Measurements from ENCODE around the gene EDIL3. TPM values are rescaled to one million over a fixed set of nuclear protein-coding genes. Genes with fewer than 3 reads are reported as not detected.

The EDIL3 gene
- total RNA-seq, 3 donors from 2014 or later: 4.3 to 7.2 (median 4.6) TPM

DNA sequence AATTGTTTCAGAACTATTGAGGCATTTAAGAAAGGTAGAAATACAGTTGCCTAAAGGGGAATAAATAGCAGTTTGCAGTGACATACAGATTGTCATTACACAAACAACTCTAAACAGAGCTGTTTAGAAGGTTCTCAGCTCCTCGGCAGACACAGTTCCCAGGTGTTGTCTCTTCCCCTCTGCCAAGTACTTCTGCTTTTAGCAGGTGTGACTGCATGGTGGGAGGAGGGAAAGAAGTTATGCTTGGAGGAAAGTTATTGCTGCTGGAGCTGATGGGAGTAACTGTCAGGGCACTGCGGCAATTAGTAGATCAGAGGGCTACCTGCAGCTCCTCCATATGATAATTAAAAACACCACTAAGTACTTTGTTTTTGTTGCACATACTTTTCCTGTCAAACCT lies 14.5 kb downstream of the EDIL3 start:
- TF ChIP-seq, protein P1, sequence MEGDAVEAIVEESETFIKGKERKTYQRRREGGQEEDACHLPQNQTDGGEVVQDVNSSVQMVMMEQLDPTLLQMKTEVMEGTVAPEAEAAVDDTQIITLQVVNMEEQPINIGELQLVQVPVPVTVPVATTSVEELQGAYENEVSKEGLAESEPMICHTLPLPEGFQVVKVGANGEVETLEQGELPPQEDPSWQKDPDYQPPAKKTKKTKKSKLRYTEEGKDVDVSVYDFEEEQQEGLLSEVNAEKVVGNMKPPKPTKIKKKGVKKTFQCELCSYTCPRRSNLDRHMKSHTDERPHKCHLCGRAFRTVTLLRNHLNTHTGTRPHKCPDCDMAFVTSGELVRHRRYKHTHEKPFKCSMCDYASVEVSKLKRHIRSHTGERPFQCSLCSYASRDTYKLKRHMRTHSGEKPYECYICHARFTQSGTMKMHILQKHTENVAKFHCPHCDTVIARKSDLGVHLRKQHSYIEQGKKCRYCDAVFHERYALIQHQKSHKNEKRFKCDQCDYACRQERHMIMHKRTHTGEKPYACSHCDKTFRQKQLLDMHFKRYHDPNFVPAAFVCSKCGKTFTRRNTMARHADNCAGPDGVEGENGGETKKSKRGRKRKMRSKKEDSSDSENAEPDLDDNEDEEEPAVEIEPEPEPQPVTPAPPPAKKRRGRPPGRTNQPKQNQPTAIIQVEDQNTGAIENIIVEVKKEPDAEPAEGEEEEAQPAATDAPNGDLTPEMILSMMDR (IDR thresholded peaks at IDR 0.05): no peak
- TF ChIP-seq POLR2A (IDR thresholded peaks at IDR 0.05): no peak
- no peak for TF ChIP-seq POLR2AphosphoS5 (IDR thresholded peaks at IDR 0.05)
- Histone ChIP-seq H3K36me3 (no peaks in the 10 kb centered on the region), H3K4me3 (no peak overlapping the region), H3K27me3 (no peaks in the 10 kb centered on the region), H3K27ac (no peak overlapping the region), H3K9me3 (no peaks in the 10 kb centered on the region), H3K4me1 (no peaks in the 10 kb centered on the region)
- no peak for DNase-seq (ENCODE audit: low spot score in 2 of 2)
- intact Hi-C loops (cut with DNase I; ENCODE audit: low total_unique reads): no loop called here

DNA sequence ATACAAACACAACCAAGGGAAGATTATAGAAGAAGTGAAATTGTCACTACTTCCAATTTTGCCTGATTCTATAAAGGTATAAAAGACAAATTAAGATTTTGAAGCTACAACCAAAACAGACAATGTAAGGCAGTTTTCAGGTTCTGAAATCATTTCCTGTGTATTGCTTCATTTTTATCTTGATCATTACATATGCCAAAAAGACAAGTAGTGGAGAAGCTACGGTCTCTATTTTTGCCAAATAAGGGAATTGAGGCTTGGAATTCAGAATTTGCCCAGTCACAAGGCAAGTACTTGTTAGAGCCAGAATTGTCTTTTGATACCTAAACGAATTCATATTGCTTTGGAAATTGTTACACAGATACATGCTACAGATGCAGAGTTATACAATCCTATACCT lies 20.6 kb downstream of the EDIL3 start:
- no peaks in the 10 kb centered on the region for H3K4me1 ChIP-seq
- no peaks in the 10 kb centered on the region for H3K36me3 ChIP-seq
- H3K27me3 ChIP-seq: no peaks in the 10 kb centered on the region
- no peak for DNase-seq (ENCODE audit: low spot score in 2 of 2)
- H3K4me3 ChIP-seq: no peak overlapping the region
- intact Hi-C loops (cut with DNase I; ENCODE audit: low total_unique reads): no loop called here
- H3K9me3 ChIP-seq: no peaks in the 10 kb centered on the region
- TF ChIP-seq, protein P1 (IDR thresholded peaks at IDR 0.05): no peak
- no peak for TF ChIP-seq POLR2A (IDR thresholded peaks at IDR 0.05)
- TF ChIP-seq POLR2AphosphoS5 (IDR thresholded peaks at IDR 0.05): no peak
- H3K27ac ChIP-seq: no peak overlapping the region

DNA sequence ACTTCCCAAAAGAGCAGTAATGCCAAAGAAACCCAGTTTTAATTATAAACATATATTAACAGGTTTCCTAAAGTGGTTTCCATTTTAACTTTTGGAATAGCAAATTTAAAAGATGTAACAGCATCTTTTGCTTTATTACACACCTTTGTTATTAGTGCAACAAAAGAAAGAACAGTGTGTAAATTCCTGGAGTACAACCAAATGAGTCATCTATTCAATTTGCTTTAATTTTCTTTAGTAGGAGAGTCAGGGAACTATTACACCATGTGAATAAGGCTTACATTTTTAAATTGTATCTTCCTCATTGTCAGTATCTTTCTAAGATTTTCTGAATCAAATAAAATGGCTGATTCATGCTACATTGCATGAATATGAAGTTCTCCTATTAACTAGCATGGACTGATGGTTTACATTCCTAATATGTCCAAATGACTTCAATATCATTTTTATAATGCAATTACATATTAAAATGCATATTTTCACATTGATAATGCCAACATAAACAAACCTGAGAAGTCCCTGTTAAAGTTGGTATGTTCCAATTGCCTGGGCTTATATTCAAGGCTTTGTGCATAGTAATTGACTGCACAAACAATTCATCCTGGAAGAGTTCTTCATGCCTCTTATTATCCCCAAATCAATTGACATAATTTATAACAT lies 22.5 kb downstream of the EDIL3 start:
- Histone ChIP-seq H3K36me3 (no peaks in the 10 kb centered on the region), H3K9me3 (no peaks in the 10 kb centered on the region), H3K27ac (no peak overlapping the region), H3K4me3 (no peak overlapping the region), H3K27me3 (no peaks in the 10 kb centered on the region), H3K4me1 (no peaks in the 10 kb centered on the region)
- intact Hi-C loops (cut with DNase I; ENCODE audit: low total_unique reads): no loop called here
- DNase-seq (ENCODE audit: low spot score in 2 of 2): no peak
- TF ChIP-seq POLR2A (IDR thresholded peaks at IDR 0.05) (no peak), POLR2AphosphoS5 (IDR thresholded peaks at IDR 0.05) (no peak)
- TF ChIP-seq, protein P1 (IDR thresholded peaks at IDR 0.05): no peak

DNA sequence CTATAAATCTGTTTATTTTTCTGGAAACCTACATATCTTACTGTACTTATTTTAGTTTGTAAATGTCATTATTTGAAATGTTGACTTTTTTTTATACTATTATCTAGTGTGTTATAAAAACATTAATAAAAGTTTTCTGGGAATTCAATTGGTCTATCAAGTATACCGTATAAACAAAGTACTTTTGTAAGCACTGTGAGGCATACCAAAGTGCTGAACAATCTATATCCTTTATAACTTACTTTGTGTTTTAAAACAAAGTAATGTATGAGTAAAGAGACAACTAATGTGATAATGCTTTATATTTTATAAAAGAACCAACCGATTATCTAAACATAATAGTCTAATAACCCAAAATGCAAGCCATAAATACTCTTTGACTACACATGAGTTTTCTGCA lies 23.1 kb downstream of the EDIL3 start:
- no peaks in the 10 kb centered on the region for H3K4me1 ChIP-seq
- intact Hi-C loops (cut with DNase I; ENCODE audit: low total_unique reads): no loop called here
- H3K27me3 ChIP-seq: no peaks in the 10 kb centered on the region
- DNase-seq (ENCODE audit: low spot score in 2 of 2): no peak
- no peak overlapping the region for H3K27ac ChIP-seq
- no peak overlapping the region for H3K4me3 ChIP-seq
- TF ChIP-seq, protein P1 (IDR thresholded peaks at IDR 0.05): no peak
- TF ChIP-seq POLR2AphosphoS5 (IDR thresholded peaks at IDR 0.05) (no peak), POLR2A (IDR thresholded peaks at IDR 0.05) (no peak)
- H3K9me3 ChIP-seq: no peaks in the 10 kb centered on the region
- no peaks in the 10 kb centered on the region for H3K36me3 ChIP-seq

DNA sequence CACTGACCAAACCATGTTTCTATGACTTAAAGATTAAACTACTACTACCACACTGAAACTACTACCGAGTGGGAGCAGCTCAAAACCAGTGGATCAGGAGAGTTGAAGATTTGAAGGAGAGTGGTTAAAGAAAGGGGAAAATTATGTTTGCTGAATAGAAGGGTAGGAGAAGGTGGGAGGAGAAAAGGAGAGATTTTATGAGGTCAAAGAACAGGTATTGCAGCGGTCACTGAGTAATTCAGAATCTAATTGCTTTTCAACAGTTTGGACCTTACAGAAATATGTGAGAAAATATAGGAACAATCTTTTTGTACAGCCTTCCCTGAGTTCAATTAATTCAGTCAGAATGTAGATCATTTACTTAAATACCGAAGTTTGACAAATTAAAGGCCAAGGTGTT lies 24.6 kb downstream of the EDIL3 start:
- Histone ChIP-seq H3K27me3 (no peaks in the 10 kb centered on the region), H3K27ac (no peak overlapping the region), H3K4me3 (no peak overlapping the region), H3K36me3 (no peaks in the 10 kb centered on the region), H3K4me1 (no peaks in the 10 kb centered on the region), H3K9me3 (no peaks in the 10 kb centered on the region)
- DNase-seq (ENCODE audit: low spot score in 2 of 2): no peak
- no peak for TF ChIP-seq POLR2A (IDR thresholded peaks at IDR 0.05)
- no peak for TF ChIP-seq POLR2AphosphoS5 (IDR thresholded peaks at IDR 0.05)
- TF ChIP-seq, protein P1 (IDR thresholded peaks at IDR 0.05): no peak
- intact Hi-C loops (cut with DNase I; ENCODE audit: low total_unique reads): no loop called here

Data from breast epithelium (tissue), 4 donors.